Right cardiac atrium (tissue), 5 donors: ENCODE data around the gene MAN1C1. TPM values are rescaled to one million over a fixed set of nuclear protein-coding genes. Genes with fewer than 3 reads are reported as not detected.

Experiments used
- ATAC-seq, 2 donors: fragments of 200-7000 bp; cut with Tn5 transposase; one replicate each; pipeline versions ENCODE4 v1.8.0 to v1.9.1; 2020; ENCODE audit warnings: moderate library complexity in 2 of 2, mild to moderate bottlenecking in 1 of 2
- DNase-seq, 3 donors: peaks; one replicate each; pipeline ENCODE4 v3.0.0-alpha.2; 2020
- H3K27ac ChIP-seq: one replicate; pipeline ENCODE4 v1.5.1; 2013; ENCODE audit warnings: mild to moderate bottlenecking, low read length, control low read depth, moderate library complexity
- H3K27me3 ChIP-seq: one replicate; pipeline ENCODE4 v1.6.1; 2013; ENCODE audit not compliant: control insufficient read depth, insufficient read depth
- H3K4me1 ChIP-seq: one replicate; pipeline ENCODE4 v1.6.1; 2013; ENCODE audit warnings: low read length; ENCODE audit not compliant: control insufficient read depth, insufficient read depth
- H3K4me3 ChIP-seq: one replicate; pipeline ENCODE4 v1.5.1; 2013; ENCODE audit warnings: low read length, control low read depth
- H3K9me3 ChIP-seq: one replicate; pipeline ENCODE4 v1.6.1; 2013; ENCODE audit warnings: low read length; ENCODE audit not compliant: control insufficient read depth
- WGBS: extraction: QIAGEN DNeasy Blood & Tissue Kit; methylation state at CpG from one replicate; pipeline ENCODE4 v1.1.7; 2013; 5-methylcytosine and 5-hydroxymethylcytosine counted together
- intact Hi-C, 4 donors: fragments of 100-400 bp; cut with DNase I; formaldehyde crosslinking; loops; one replicate each; pipeline versions ENCODE4 v1.11.0 to v1.14.0; 2022 to 2023
- polyA plus RNA-seq: library from polyadenylated mRNA; stranded (reverse); fragments of 200-250 nt; gene quantifications from one replicate; pipeline ENCODE4 v1.2.3, GENCODE V29; 2013
- total RNA-seq, 4 donors: library from RNA; stranded (reverse); fragmentation: NEBNext Ultra II Directional; extraction: Animal tissue kit (Norgen Biotek cat#: 25700); gene quantifications; one replicate each; pipeline ENCODE4 v1.2.1, GENCODE V29; 2021
- donor health status: healthy with polysubstance abuse.
- donor health status: DM: no; HTN: yes; CAD: no.
- donor health status: DM: no; HTN: no; CAD: no.
- donor health status: DM: no; HTN: yes; CAD: no; lungs with severe emphysema.
- donor health status: DM: yes; HTN: yes; CAD: no.

Gene MAN1C1
- total and polyA plus RNA-seq, 5 donors: 9.1 to 15.7 (median 11.7) TPM

- no peak overlapping the region for H3K27ac ChIP-seq
- DNase-seq (no peak), ATAC-seq (no peak)
- no peak overlapping the region for H3K4me3 ChIP-seq
- no peaks in the 10 kb centered on the region for H3K27me3 ChIP-seq
- intact Hi-C loops: loop anchor here in 2 of 4 donors (10.0 kb wide), 2 partner anchors 271 to 571 kb away; partner anchors contain the start of genes LDLRAP1 (in 1 of the 2) and RSRP1 (in 1 of the 2)
- 88% methylated on average over 24 of the region's 24 CpGs for WGBS
- H3K4me1 ChIP-seq: peaks cover 2% of the 10 kb centered on the region
- H3K9me3 ChIP-seq: no peaks in the 10 kb centered on the region
These were observed 198.9 kb downstream of the MAN1C1 start for GRCh38 chr1:25815208-25816111.

DNA sequence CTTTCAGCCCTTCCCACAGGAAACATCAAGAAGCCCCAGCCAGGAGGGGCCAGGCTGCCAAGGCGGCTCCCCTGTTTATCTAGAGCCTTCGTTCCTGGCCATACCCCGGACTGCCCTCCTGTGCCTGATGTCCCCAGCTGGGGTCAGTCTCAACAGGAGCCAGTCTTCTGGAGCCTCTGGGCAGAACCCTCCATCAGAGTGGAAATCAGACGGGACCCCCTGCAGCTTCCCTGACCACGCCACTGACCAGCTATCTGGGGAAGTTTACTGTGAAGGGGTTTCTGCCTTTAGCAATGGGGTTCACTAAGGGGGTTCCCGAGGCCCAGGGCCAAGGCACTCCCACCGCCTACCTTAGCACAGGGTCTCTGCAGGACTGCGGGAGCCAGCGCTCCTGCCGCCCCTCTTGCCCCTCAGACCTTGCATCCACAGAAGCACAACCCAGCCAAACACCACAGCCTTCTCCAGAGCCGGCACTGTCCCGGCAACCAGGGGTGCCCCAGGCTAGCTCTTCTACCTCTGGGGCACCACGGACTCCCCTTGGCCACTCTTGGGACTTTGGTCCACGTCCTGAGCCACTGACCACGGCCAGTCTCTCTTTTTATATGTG lies 199.6 kb downstream of the MAN1C1 start:
- Histone ChIP-seq H3K9me3 (no peaks in the 10 kb centered on the region), H3K27ac (no peak overlapping the region), H3K27me3 (no peaks in the 10 kb centered on the region), H3K4me3 (no peak overlapping the region), H3K4me1 (peaks cover 7% of the 10 kb centered on the region)
- intact Hi-C loops: loop anchor here in 2 of 4 donors (10.0 kb wide), 2 partner anchors 271 to 571 kb away; partner anchors contain the start of genes LDLRAP1 (in 1 of the 2) and RSRP1 (in 1 of the 2)
- no peak for DNase-seq
- ATAC-seq: no peak
- WGBS: 85% methylated on average over 15 of the region's 15 CpGs

- peaks cover 14% of the 10 kb centered on the region for H3K4me1 ChIP-seq
- 40% methylated on average over 8 of the region's 8 CpGs for WGBS
- ATAC-seq: no peak
- no peaks in the 10 kb centered on the region for H3K27me3 ChIP-seq
- intact Hi-C loops: loop anchor here in 2 of 4 donors (10.0 kb wide), 2 partner anchors 273 to 573 kb away; partner anchors contain the start of genes LDLRAP1 (in 1 of the 2) and RSRP1 (in 1 of the 2)
- H3K4me3 ChIP-seq: no peak overlapping the region
- DNase-seq: peak in 1 of 3 donors; percentile 56
- no peak overlapping the region for H3K27ac ChIP-seq
- H3K9me3 ChIP-seq: no peaks in the 10 kb centered on the region
These were observed 201.4 kb downstream of the MAN1C1 start for GRCh38 chr1:25817840-25818501.

DNA sequence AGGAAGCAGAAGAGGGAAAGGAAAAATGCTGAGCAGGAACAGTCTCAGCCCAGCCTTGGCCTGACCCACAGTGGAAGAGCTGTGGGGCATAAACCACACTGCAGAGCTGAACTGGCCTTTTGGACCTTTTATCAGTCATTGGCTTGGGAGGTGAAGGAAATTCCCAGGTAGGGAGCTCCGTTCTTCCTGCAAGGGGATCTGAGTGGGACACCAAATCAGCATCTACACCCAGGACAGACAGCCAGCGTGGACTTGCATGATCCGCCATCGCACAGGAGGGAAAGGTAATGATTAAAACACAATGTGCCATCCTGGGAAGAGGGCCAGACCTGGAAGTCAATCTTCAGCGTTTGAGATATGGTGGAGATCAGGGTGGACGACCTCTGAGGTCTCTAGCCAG lies 202.0 kb downstream of the MAN1C1 start:
- ATAC-seq (no peak), DNase-seq (no peak)
- Histone ChIP-seq H3K27ac (no peak overlapping the region), H3K27me3 (no peaks in the 10 kb centered on the region), H3K4me1 (peaks cover 14% of the 10 kb centered on the region), H3K4me3 (no peak overlapping the region), H3K9me3 (no peaks in the 10 kb centered on the region)
- WGBS: 48% methylated on average over 6 of the region's 6 CpGs
- intact Hi-C loops: loop anchor here in 2 of 4 donors (10.0 kb wide), 2 partner anchors 274 to 574 kb away; partner anchors contain the start of genes LDLRAP1 (in 1 of the 2) and RSRP1 (in 1 of the 2)

DNA sequence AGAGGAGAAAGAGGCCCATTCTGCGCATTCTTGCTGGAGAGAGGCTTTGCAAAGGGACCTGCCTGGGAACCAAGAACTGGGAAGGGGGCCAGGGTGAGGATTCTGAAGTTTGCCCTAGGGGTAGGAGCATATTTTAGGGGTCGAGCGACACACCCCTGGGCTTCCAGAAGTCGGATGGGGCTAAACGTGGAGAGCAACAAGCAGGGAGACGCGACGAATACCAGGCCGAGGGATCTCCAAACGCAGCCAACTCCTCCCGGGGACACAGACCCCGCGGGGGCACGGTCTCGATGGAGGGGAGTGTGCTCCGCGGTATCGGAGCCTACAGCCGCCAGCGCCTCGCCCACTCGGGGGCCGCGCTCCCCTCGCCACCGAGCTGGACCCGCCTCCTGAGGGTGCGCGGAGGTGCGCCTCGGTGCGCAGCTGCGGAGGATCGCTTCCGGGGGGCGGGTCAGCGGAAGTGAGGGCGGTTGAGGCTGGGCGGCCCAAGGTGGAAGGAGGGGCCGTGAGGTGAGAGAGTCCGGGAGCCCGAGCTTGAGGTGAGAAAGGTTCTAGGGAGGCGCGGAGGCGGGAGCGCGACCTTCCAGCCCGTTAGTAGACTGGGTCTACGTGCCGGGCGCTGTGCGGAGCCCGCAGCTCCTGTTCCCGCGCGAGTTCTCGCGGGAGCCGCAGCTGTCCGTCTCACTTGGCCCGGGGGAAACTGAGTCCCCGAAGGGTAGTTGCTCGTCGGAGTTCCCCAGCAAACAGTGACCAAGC lies 203.1 kb downstream of the MAN1C1 start, which contains the start of gene MTFR1L:
Gene MTFR1L, plus strand, starts transcription at position 464 of the 756 bp plus-strand sequence. CDS start 3,151 bp downstream, outside the sequence.
- Histone ChIP-seq H3K27ac (peak within 1 kb of the TSS; percentile 90), H3K9me3 (no peaks in the 10 kb centered on the region), H3K4me1 (peaks cover 14% of the 10 kb centered on the region), H3K4me3 (peak within 1 kb of the TSS; percentile 88), H3K27me3 (no peaks in the 10 kb centered on the region)
- DNase-seq (peak; percentile 89 to 96 (median 95)), ATAC-seq (peak; percentile 93)
- under 1% methylated on average over 64 of the region's 64 CpGs for WGBS
- intact Hi-C loops: loop anchor here in 2 of 4 donors (10.0 kb wide), 2 partner anchors 275 to 575 kb away; partner anchors contain the start of genes LDLRAP1 (in 1 of the 2) and RSRP1 (in 1 of the 2)

DNA sequence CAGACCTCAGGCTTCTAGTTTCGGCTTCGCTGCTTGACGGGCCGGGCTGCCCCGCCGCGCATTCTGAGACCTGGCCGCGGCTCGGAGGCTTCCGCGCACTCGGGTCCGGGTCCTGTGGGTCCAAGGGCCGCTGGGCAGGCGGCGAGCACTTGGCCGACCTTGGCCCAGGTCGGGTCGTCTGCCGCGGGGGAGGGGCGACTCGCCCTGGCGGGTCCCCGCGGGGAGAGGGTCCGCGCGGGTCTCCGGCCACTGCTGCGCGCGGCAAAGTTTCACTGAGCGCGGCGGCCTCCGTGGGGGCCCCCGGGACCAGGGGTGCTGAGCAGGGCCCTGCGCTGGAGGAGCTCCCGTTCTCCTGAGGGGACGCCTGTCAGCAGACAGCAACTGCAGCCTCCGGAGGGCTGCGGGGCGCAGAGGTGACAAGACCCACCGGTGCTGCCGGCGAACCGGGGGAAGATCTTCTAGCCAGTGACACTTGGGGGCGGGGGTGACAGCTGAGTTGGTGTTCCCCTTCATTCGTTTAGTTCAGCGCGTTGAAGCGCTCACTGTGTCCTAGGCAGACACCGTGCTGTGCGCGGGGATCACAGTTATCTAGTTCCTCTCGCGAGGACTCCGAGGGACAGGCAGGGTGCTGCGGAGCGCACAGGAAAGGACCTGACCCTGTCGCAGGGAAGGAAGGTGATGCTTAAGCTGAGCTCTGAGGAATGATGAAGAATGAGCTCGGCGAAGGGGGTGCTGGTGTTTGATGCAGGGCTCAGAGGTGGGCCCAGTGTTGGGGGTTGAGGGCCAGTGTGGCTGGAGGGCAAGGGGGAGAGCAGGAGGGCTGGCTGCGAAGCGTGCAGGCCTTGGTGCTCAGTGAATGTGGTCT lies 203.9 kb downstream of the MAN1C1 start:
- under 1% methylated on average over 67 of the region's 67 CpGs for WGBS
- peak overlapping the region; percentile 90 for H3K27ac ChIP-seq

GRCh38 chr1:25821112-25821476 lies 204.5 kb downstream of the MAN1C1 start:
- peaks cover 14% of the 10 kb centered on the region for H3K4me1 ChIP-seq
- H3K27me3 ChIP-seq: no peaks in the 10 kb centered on the region
- H3K9me3 ChIP-seq: no peaks in the 10 kb centered on the region
- 30% methylated on average over 10 of the region's 10 CpGs for WGBS
- intact Hi-C loops: no loop called here
- H3K4me3 ChIP-seq: peak overlapping the region; percentile 88
- H3K27ac ChIP-seq: peak overlapping the region; percentile 90
- DNase-seq (no peak), ATAC-seq (no peak)

More for the DNA sequence above, 203.9 kb downstream of the MAN1C1 start:
- Histone ChIP-seq H3K9me3 (no peaks in the 10 kb centered on the region), H3K27me3 (no peaks in the 10 kb centered on the region), H3K4me1 (peaks cover 14% of the 10 kb centered on the region), H3K4me3 (peak overlapping the region; percentile 88)
- DNase-seq (peak; percentile 54 to 81 (median 71)), ATAC-seq (peak; percentile 59 to 64)
- intact Hi-C loops: no loop called here

DNA sequence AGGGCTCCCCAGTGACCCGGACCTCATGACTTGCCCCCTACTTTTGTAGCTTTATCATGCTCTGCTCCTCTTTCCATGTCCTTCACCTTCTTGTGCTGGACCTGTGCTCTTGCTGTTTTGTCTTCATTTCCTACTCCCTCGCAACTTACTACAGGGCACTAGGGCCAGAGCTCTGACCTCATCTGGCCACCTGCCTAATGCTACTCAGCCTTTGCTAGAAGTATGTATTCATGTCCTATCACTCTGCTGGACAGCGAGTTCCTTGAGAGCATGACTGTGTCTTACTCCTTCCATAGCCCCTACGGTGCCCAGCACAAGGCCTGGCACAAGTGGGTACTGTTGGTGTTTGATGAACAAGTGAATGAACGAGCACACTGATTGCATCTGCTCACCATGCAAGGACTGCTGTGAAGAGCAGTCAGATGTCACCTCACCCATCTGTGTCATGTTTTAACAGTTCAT lies 205.1 kb downstream of the MAN1C1 start:
- H3K27me3 ChIP-seq: no peaks in the 10 kb centered on the region
- ATAC-seq (peak in 1 of 2 donors; percentile 12), DNase-seq (peak in 2 of 3 donors; percentile 66 to 76)
- intact Hi-C loops: no loop called here
- no peaks in the 10 kb centered on the region for H3K9me3 ChIP-seq
- no peak overlapping the region for H3K4me3 ChIP-seq
- H3K4me1 ChIP-seq: peaks cover 14% of the 10 kb centered on the region
- whole genome bisulfite sequencing: 43% methylated on average over 5 of the region's 5 CpGs
- peak overlapping the region; percentile 13 for H3K27ac ChIP-seq

GRCh38 chr1:25825605-25826004 lies 209.0 kb downstream of the MAN1C1 start:
- Histone ChIP-seq H3K4me3 (no peak overlapping the region), H3K4me1 (peaks cover 12% of the 10 kb centered on the region), H3K27ac (no peak overlapping the region), H3K9me3 (no peaks in the 10 kb centered on the region), H3K27me3 (no peaks in the 10 kb centered on the region)
- WGBS: 92% methylated on average over 2 of the region's 2 CpGs
- no peak for ATAC-seq
- no peak for DNase-seq
- intact Hi-C loops: no loop called here
